GM19397 (cell line): Measurements from ENCODE around the gene PHACTR3.

Source experiments
- ATAC-seq: cut with Tn5 transposase; IDR thresholded peaks from one replicate; pipeline ENCODE4 v1.9.1; 2021; ENCODE audit warnings: mild to moderate bottlenecking, moderate library complexity; ENCODE audit not compliant: unreplicated experiment

Gene PHACTR3

GRCh38 chr20:59668926-59669850 is 64.8 kb downstream of the PHACTR3 start:
- no peak for ATAC-seq

DNA sequence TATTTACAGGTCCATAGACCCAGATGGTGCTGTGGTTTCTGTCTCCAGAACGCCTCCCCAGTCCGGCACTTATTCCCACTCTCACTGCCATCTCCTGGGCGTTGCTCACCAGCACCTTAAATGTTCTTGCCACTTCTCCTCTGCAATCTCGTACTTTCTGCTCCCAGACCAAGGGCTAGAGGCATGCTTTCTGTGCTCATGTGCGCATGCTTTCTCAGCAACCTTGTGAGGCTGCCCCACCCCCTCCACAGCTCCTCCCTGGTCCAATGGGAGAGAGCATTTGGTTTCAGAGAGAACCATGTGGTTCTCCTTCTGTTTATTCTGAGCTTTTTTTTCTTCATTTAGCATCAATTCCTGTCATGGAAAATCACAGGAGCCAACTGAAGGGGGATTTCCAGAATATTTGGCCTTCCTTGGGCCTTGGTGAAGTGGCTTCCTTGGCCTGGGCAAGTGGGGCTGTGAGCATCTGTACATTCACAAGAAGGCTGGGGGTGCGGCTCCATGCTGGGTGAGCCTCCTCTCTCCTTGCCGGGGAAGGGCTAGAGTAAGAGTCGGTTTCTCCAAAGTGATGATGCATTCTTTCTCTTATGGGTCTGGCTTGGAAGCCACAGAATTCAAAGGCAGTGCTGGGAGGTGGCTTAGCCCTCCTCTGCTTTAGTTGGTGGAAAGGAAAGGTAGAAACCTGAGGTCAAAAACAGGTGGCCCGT is 66.6 kb downstream of the PHACTR3 start:
- no peak for ATAC-seq

- ATAC-seq: no peak
Measured at GRCh38 chr20:59671661-59672471, 67.5 kb downstream of the PHACTR3 start.

GRCh38 chr20:59672576-59672975 is 68.2 kb downstream of the PHACTR3 start:
- ATAC-seq: no peak

DNA sequence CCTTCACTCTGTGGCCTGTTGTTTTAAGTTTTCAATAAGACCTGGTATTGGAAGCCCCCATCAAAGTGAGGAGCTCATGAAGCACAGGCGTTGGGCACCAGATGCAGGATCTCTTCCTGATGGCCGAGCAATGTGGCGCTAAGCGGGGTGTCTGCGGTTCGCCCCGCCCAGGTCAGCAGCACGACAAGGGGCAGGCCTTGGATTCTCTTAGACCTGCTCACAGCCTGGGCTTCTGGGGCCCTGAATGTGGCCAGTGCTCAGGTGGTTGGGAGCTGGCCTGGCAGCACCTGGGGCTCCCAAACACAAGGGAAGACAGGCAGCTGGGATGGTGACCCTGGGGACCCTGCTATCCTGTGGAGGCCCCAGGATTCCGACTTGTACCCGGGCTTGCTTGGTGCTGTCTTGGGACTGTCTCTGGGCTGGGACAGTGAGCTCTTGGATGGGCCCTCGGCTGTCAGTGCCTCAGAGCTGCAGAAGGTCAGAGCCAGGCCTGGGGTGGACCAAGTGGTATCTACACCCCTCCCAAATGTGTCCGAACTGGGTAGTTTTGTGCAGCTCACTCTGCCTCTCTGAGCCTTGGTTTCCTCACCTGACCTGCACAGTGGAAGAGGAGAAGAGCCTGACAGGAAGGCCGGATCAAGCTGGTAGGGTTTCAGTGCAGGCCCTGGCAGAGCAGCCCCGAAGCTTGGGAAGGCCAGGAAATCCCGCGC is 69.1 kb downstream of the PHACTR3 start:
- no peak for ATAC-seq

GRCh38 chr20:59673998-59674445 is 69.7 kb downstream of the PHACTR3 start:
- no peak for ATAC-seq

DNA sequence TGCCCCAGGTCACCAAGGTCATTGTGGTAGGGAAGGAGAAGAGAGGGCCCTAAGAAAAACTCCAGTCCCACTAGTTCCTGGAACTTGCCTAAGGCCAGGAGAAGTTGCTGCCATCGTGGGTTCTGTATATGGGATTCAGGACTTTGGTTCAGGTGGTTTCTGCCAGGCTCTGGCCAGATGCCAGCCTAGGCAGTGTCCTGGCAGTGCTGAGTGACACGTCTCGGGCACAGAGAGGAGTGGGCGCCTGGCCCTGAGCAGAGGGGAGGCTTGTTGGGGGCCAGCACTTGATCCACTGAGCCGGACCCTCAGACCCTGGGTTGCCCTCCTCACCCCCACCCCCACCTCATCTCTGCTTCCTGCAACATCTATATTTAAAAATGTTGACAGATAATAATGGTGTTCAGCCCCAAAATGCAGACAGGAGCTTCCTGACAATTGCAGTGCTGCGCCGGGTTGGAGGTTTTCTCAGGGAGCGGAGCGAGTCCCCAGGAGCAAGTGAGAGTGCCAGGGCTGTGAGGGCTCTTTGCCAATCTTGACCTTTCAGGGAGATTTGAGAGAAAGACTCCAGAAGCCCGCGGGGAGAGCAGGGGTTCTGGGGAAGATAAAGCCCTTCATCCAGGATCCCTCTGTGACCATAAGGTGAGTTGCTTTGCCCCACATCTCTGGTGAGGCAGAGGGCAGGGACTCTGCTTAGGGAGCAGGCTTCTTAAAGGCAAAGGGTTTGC is 71.9 kb downstream of the PHACTR3 start:
- no peak for ATAC-seq

GRCh38 chr20:59676851-59677182 is 72.5 kb downstream of the PHACTR3 start:
- no peak for ATAC-seq

- no peak for ATAC-seq
Measured at GRCh38 chr20:59677586-59677985, 73.2 kb downstream of the PHACTR3 start.

DNA sequence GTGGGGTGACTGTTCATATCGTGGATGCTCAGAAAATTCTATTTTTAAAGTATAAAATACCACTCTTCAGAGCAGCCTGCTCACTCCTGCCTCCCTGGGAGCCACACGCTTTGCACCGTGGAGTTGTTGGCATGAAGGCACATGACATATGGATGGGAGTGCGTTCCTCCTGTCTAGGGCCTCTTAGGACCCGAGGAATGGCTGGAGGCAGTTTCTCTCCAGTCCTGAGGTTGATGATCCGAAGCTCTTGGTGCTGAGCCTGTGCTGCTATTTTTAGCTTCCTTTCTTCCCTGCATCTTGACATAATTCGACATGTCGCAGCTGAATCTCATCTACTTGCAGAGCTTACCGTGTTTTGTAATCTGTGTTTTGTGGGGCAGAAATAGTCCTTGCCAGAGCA is 73.9 kb downstream of the PHACTR3 start:
- no peak for ATAC-seq

DNA sequence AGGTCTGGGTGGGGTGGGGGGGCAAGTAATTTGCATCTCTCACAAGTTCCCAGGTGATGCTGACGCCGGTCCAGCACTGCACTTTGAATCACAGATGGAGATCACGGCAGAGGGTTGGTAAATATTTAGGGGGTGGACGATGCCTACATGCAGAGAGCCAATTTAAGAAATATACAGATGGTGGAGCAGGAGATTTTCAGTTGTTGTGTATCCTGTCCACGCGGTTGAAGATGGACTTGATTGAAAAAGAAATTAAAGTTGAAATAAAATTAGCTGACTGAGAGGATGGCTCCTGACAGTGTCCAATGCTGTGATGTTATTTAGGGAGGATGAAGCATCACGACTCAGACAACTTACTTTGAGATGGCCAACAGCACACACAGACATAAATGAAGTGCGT is 74.6 kb downstream of the PHACTR3 start:
- ATAC-seq: no peak

GRCh38 chr20:59680148-59680650 is 75.9 kb downstream of the PHACTR3 start:
- ATAC-seq: no peak

GRCh38 chr20:59680852-59681251 is 76.5 kb downstream of the PHACTR3 start:
- no peak for ATAC-seq

DNA sequence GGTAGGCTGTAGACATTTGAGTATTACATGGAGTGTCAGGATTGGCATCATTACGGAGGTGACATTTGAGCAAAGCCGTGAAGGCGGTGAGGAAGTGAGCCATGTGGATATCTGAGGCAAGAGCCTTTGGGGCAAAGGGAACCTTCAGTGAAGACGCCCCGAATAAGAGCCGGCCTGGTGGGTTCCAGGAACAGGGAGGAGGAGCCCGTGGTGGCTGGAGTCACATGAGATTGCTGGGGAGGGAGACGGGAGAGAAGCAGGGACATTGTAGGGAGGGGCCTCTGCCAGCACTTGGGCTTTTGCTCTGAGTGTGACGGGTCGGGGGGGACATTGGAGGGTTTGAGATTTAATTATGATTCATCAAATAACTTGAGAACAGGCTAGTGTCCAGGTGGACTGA is 78.3 kb downstream of the PHACTR3 start:
- no peak for ATAC-seq

GRCh38 chr20:59683181-59683580 is 78.8 kb downstream of the PHACTR3 start:
- ATAC-seq: no peak

GRCh38 chr20:59684685-59685242 is 80.4 kb downstream of the PHACTR3 start:
- no peak for ATAC-seq

- ATAC-seq: no peak
Measured at GRCh38 chr20:59686404-59687346, 82.3 kb downstream of the PHACTR3 start.

DNA sequence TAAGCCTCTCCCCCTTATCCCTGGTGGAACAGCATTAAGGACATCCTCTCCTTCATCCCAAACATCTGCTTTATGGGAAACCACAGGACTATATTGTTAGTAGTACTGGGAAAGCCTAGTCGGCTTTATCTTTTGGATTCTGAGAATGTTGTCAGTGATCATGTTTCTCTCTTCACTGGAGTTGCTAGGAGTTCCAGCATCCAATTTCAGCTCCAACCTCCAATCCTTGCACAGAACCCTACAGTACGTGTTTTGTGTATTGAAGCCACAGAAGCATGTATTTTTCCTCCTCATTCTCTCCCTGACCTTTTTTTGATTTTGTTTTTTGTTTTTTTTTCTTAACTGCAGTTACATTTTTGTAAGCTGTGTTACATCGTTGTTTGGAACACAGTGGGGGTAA is 84.0 kb downstream of the PHACTR3 start:
- no peak for ATAC-seq
